ENCODE results near the gene ALPK3. TPM values are rescaled to one million over a fixed set of nuclear protein-coding genes. Genes with fewer than 3 reads are reported as not detected.

ALPK3 gene
- total and polyA plus RNA-seq, 10 of the 15 experiments (the other 5 are each of a cell fraction or from before 2014, with no cell fraction given) = under 0.01 to 0.05 (median 0.02) TPM; not detected in 6

GRCh38 chr15:84891339-84891738, 74.2 kb downstream of the ALPK3 start:
- WGBS (ENCODE audit: insufficient coverage, insufficient replicate concordance, low lambda C conversion rate, missing lambda C conversion rate) = 32% methylated on average over 6 of the region's 6 CpGs
- H3K9ac ChIP-seq (ENCODE audit: control insufficient read depth, insufficient read depth, low read length) = no peak overlapping the region
- no peak for TF ChIP-seq STAT3 (IDR thresholded peaks at IDR 0.05; ENCODE audit: low read depth, low read length)
- no peak for TF ChIP-seq HSF1 (IDR thresholded peaks at IDR 0.05; ENCODE audit: low read depth, low read length)
- no peak for TF ChIP-seq TCF7 (IDR thresholded peaks at IDR 0.05; ENCODE audit: borderline replicate concordance)
- TF ChIP-seq BCL3 (IDR thresholded peaks at IDR 0.05; ENCODE audit: borderline replicate concordance, insufficient read depth, low read depth, low read length, poor library complexity, severe bottlenecking) = no peak
- TF ChIP-seq PBX3 (IDR thresholded peaks at IDR 0.05; ENCODE audit: insufficient replicate concordance, low read depth, low read length) = no peak
- TF ChIP-seq BACH1 (IDR thresholded peaks at IDR 0.05; ENCODE audit: borderline replicate concordance) = no peak
- TF ChIP-seq YBX1 (IDR thresholded peaks at IDR 0.05) = no peak
- no peak for TF ChIP-seq RCOR1 (conservative IDR thresholded peaks at IDR 0.05; ENCODE audit: low read depth, low read length)
- TF ChIP-seq HDAC6 (IDR thresholded peaks at IDR 0.05; ENCODE audit: unreplicated experiment) = no peak
- H3K27me3 ChIP-seq (replicated peaks in 1 of 2; ENCODE audit: control insufficient read depth in 2 of 2, insufficient read depth in 2 of 2, low read length in 1 of 2) = no peaks in the 10 kb centered on the region; a peak in 1 of 4 replicates
- in situ Hi-C loops (cut with MboI) = no loop called here
- POLR2A ChIA-PET = no interaction called here
- no peak overlapping the region for H2AFZ ChIP-seq (ENCODE audit: control insufficient read depth, low read depth, low read length)
- H4K20me1 ChIP-seq (ENCODE audit: control insufficient read depth, insufficient read depth) = no peaks in the 10 kb centered on the region
- SMC1A ChIA-PET (ENCODE audit: uncharacterized antibody, unreplicated experiment) = interaction anchor here (1.2 kb wide), 1 partner anchor 14 kb away, joined by 3 read pairs; no protein-coding TSS in a partner anchor
- no peak for DNase-seq (ENCODE audit: low read depth, low spot score)
- no peaks in the 10 kb centered on the region for H3K36me3 ChIP-seq (ENCODE audit: control insufficient read depth in 2 of 2, insufficient read depth in 2 of 2, low read length in 1 of 2)
- no TSS peak for BruUV-seq (replicated peaks)
- no peak for FAIRE-seq
- H3K4me2 ChIP-seq (ENCODE audit: control insufficient read depth, insufficient read depth) = no peak overlapping the region
- H3K9me3 ChIP-seq (replicated peaks; ENCODE audit: control insufficient read depth, insufficient read depth, low read length) = no peaks in the 10 kb centered on the region
- RAD21 ChIA-PET (ENCODE audit: unreplicated experiment) = no interaction called here
- H3K4me3 ChIP-seq = no peak overlapping the region
- CTCF ChIA-PET = no interaction called here
- H3K4me1 ChIP-seq (ENCODE audit: control insufficient read depth, insufficient read depth, low read length) = peaks cover 3% of the 10 kb centered on the region; the same call in 1 of the 2 replicates
- intact Hi-C loops (cut with micrococcal nuclease; ENCODE audit: unreplicated experiment) = no loop called here
- H3K79me2 ChIP-seq (ENCODE audit: control insufficient read depth, insufficient read depth, low read length) = no peaks in the 10 kb centered on the region
- H3K27ac ChIP-seq (ENCODE audit: control insufficient read depth, insufficient read depth) = no peak overlapping the region
- no peak for ATAC-seq

Data from GM12878 (cell line).